IMR-90 (cell line): ENCODE measurements around the gene MAT2A. TPM values are rescaled to one million over a fixed set of nuclear protein-coding genes. Genes with fewer than 3 reads are reported as not detected.

Source experiments
- ATAC-seq: fragments of 200-7000 bp; cut with Tn5 transposase; 2 replicates; pipeline ENCODE4 v1.9.1; 2020; ENCODE audit warnings: low read depth, mild to moderate bottlenecking, moderate library complexity
- BruUV-seq: library from RNA; stranded (reverse); fragments of 400-500 nt; replicated peaks from 2 replicates; lab custom pipeline; 2021; lab: Mats Ljungman, UMichigan
- CTCF ChIA-PET: fragments of 300-600 bp; formaldehyde crosslinking; extraction: SDS; loops from one replicate; lab custom pipeline; 2021; ENCODE audit warnings: antibody characterized with exemption; lab: Yijun Ruan, JAX
- POLR2A ChIA-PET: fragments of 300-600 bp; sonication (Branson Sonifier 250); formaldehyde crosslinking; loops from one replicate; lab custom pipeline; 2022; ENCODE audit warnings: antibody characterized with exemption; ENCODE audit not compliant: unreplicated experiment; lab: Charles Lee
- DNase-seq: peaks from one replicate; pipeline ENCODE4 v3.0.0; 2013
- H2AFZ ChIP-seq: replicated peaks from 2 replicates; pipeline ENCODE3; 2013; ENCODE audit warnings: low read length, mild to moderate bottlenecking; ENCODE audit not compliant: poor library complexity
- H2AK5ac ChIP-seq: 2 replicates; pipeline ENCODE4 v1.6.1; 2013; ENCODE audit warnings: low read depth, low read length, inconsistent platforms
- H2AK9ac ChIP-seq: replicated peaks from 2 replicates; pipeline ENCODE3; 2013; ENCODE audit warnings: mild to moderate bottlenecking, low read depth, low read length, moderate library complexity; ENCODE audit not compliant: poor library complexity
- H2BK120ac ChIP-seq: 2 replicates; pipeline ENCODE4 v1.6.1; 2013; ENCODE audit warnings: low read depth, low read length, inconsistent platforms
- H2BK15ac ChIP-seq: 3 replicates; pipeline ENCODE4 v1.6.1; 2013; ENCODE audit warnings: low read depth, low read length, inconsistent platforms
- H2BK20ac ChIP-seq: 2 replicates; pipeline ENCODE4 v1.6.1; 2013; ENCODE audit warnings: low read depth, mild to moderate bottlenecking, inconsistent platforms, low read length, moderate library complexity
- H2BK5ac ChIP-seq: 2 replicates; pipeline ENCODE4 v1.6.1; 2013; ENCODE audit warnings: mild to moderate bottlenecking, low read depth, low read length, inconsistent platforms; ENCODE audit not compliant: poor library complexity, severe bottlenecking
- H3K14ac ChIP-seq: replicated peaks from 2 replicates; pipeline ENCODE4 v1.6.1; 2013; ENCODE audit warnings: low read depth, low read length, inconsistent platforms
- H3K18ac ChIP-seq: 2 replicates; pipeline ENCODE4 v1.6.1; 2013; ENCODE audit warnings: low read depth, low read length, control low read depth
- H3K23ac ChIP-seq: 2 replicates; pipeline ENCODE4 v1.6.1; 2013; ENCODE audit warnings: low read depth, low read length, inconsistent platforms
- H3K27ac ChIP-seq: 2 replicates; pipeline ENCODE4 v1.5.1; 2013; ENCODE audit warnings: mild to moderate bottlenecking, control low read depth, low read length; ENCODE audit not compliant: insufficient read depth
- H3K27me3 ChIP-seq: 2 replicates; pipeline ENCODE4 v1.6.1; 2013; ENCODE audit warnings: low read length; ENCODE audit not compliant: control insufficient read depth, insufficient read depth
- H3K36me3 ChIP-seq: 2 replicates; pipeline ENCODE4 v1.6.1; 2013; ENCODE audit warnings: low read length, mixed read lengths; ENCODE audit not compliant: control insufficient read depth, insufficient read depth
- H3K4ac ChIP-seq: 2 replicates; pipeline ENCODE4 v1.6.1; 2013; ENCODE audit warnings: low read depth, low read length, inconsistent platforms
- H3K4me1 ChIP-seq: 2 replicates; pipeline ENCODE4 v1.6.1; 2013; ENCODE audit warnings: low read length, mixed read lengths; ENCODE audit not compliant: control insufficient read depth, insufficient read depth
- H3K4me2 ChIP-seq: 2 replicates; pipeline ENCODE4 v1.6.1; 2013; ENCODE audit warnings: low read depth, mild to moderate bottlenecking, control low read depth, low read length, moderate library complexity
- H3K4me3 ChIP-seq: 2 replicates; pipeline ENCODE4 v1.5.1; 2013; ENCODE audit warnings: low read depth, mild to moderate bottlenecking, control low read depth, low read length, moderate library complexity; ENCODE audit not compliant: insufficient read depth
- H3K56ac ChIP-seq: 2 replicates; pipeline ENCODE4 v1.6.1; 2013; ENCODE audit warnings: low read length, inconsistent platforms; ENCODE audit not compliant: insufficient read depth; ENCODE audit errors: extremely low read depth
- H3K79me1 ChIP-seq, 2 experiments: 2 replicates each; pipeline ENCODE4 v1.6.1; 2013; ENCODE audit warnings: low read length in 2 of 2, inconsistent platforms in 1 of 2, low read depth in 1 of 2
- H3K9ac ChIP-seq: 2 replicates; pipeline ENCODE4 v1.6.1; 2013; ENCODE audit warnings: low read depth, low read length, control low read depth
- H3K9me1 ChIP-seq: 2 replicates; pipeline ENCODE4 v1.6.1; 2013; ENCODE audit warnings: low read length, inconsistent platforms; ENCODE audit not compliant: insufficient read depth
- H3K9me3 ChIP-seq: 2 replicates; pipeline ENCODE4 v1.6.1; 2013; ENCODE audit warnings: low read length; ENCODE audit not compliant: control insufficient read depth, insufficient read depth
- H4K20me1 ChIP-seq: 2 replicates; pipeline ENCODE4 v1.6.1; 2013; ENCODE audit warnings: low read length, inconsistent platforms; ENCODE audit not compliant: insufficient read depth
- H4K5ac ChIP-seq: 2 replicates; pipeline ENCODE4 v1.6.1; 2013; ENCODE audit warnings: mild to moderate bottlenecking, low read depth, low read length, control low read depth
- H4K8ac ChIP-seq, 2 experiments: 2 replicates each; pipeline ENCODE4 v1.6.1; 2013; ENCODE audit warnings: low read depth in 2 of 2, low read length in 2 of 2, control low read depth in 1 of 2, inconsistent platforms in 1 of 2
- H4K91ac ChIP-seq: 2 replicates; pipeline ENCODE4 v1.6.1; 2013; ENCODE audit warnings: low read depth, low read length, inconsistent platforms; ENCODE audit not compliant: insufficient read depth
- CEBPB ChIP-seq: IDR thresholded peaks from 2 replicates; pipeline ENCODE4 v1.6.1; 2012; ENCODE audit warnings: low read depth, low read length, improper control_type of control experiment
- CHD1 ChIP-seq: IDR thresholded peaks from 2 replicates; pipeline ENCODE4 v1.6.1; 2012; ENCODE audit warnings: low read depth, low read length, improper control_type of control experiment
- WGBS, 2 experiments: methylation state at CpG; one replicate each; pipeline versions ENCODE4 v1.1.5 to v1.1.7; 2013; ENCODE audit warnings: missing lambda C conversion rate in 2 of 2; ENCODE audit not compliant: insufficient read length in 1 of 2; ENCODE audit errors: extremely low coverage in 2 of 2; 5-methylcytosine and 5-hydroxymethylcytosine counted together
- dilution Hi-C: fragments of 300-500 bp; cut with HindIII; formaldehyde crosslinking; loops from one replicate; pipeline ENCODE4 v1.14.3; 2018; ENCODE audit warnings: low sequenced_read_pairs; ENCODE audit not compliant: unreplicated experiment
- in situ Hi-C: fragments of 300-500 bp; cut with MboI; formaldehyde crosslinking; loops from 3 replicates; pipeline ENCODE4 v1.14.3; 2019; ENCODE audit warnings: low sequenced_read_pairs, inconsistent platforms, mixed read lengths
- intact Hi-C: fragments of 100-400 bp; cut with micrococcal nuclease; formaldehyde crosslinking; loops from 2 replicates; pipeline ENCODE4 v1.10.0; 2022
- polyA plus RNA-seq, 3 experiments: library from polyadenylated mRNA; depleted of rRNA; stranded (reverse); fragments of >200 nt; gene quantifications; 2 replicates each; pipeline ENCODE4 v1.2.3, GENCODE V29; 2012; ENCODE audit warnings: low replicate concordance in 1 of 3
- total RNA-seq: library from RNA; depleted of rRNA; stranded (reverse); fragments of >200 nt; gene quantifications from 2 replicates; pipeline ENCODE4 v1.2.3, GENCODE V29; 2012

MAT2A gene
- total and polyA plus RNA-seq, 2 of the 4 experiments (the other 2 are of a cell fraction): 94.1 to 223 TPM

DNA sequence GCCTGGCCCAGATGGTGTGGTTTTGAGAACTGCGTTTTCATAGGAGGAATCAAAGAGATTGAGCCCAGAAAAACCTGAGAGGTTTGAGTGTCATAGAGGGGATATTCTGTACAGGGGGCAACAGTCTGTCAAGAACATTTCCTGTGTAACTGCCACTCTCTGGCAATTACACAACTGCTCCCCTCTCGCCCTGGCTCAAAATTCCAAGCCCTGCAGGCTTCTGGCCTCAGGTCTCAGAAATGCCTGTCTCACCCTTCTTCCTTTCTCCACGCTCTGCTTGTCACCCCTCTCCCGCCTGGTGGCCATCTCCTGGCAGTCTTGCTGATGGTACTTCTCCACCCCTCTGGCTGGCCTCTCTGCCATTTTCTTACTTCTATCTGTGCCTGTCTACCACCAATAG lies 49.3 kb downstream of the MAT2A start:
- Histone ChIP-seq H4K20me1 (peaks cover 7% of the 10 kb centered on the region; the same call in 1 of the 2 replicates), H4K91ac (no peak overlapping the region), H3K9me3 (no peaks in the 10 kb centered on the region), H3K27me3 (no peaks in the 10 kb centered on the region), H2BK15ac (no peak overlapping the region), H3K56ac (no peak overlapping the region), H3K27ac (no peak overlapping the region), H3K9me1 (peaks cover 40% of the 10 kb centered on the region), H3K9ac (no peak overlapping the region), H3K23ac (no peak overlapping the region), H3K4me3 (no peak overlapping the region), H2BK20ac (peak overlapping the region; percentile 1; the same call in 1 of the 2 replicates), H3K14ac (no peak overlapping the region), H3K79me1 (peaks cover 19 to 74% of the 10 kb centered on the region in 2 experiments), H2AK9ac (no peak overlapping the region), H4K8ac (no peak overlapping the region), H2AK5ac (no peak overlapping the region), H3K4ac (no peak overlapping the region), H3K18ac (no peak overlapping the region), H3K4me2 (no peak overlapping the region), H2AFZ (no peak overlapping the region), H3K4me1 (peaks cover 40% of the 10 kb centered on the region), H4K5ac (no peak overlapping the region), H3K36me3 (no peaks in the 10 kb centered on the region), H2BK120ac (no peak overlapping the region), H2BK5ac (no peak overlapping the region)
- intact Hi-C loops (no loop called here), in situ Hi-C loops (no loop called here), dilution Hi-C loops (no loop called here)
- TF ChIP-seq CEBPB: no peak
- no peak for TF ChIP-seq CHD1
- BruUV-seq: no TSS peak
- DNase-seq: no peak
- ATAC-seq: no peak
- ChIA-PET POLR2A (interaction anchor here (1.2 kb wide), 1 partner anchor 8 kb away, joined by 9 read pairs; the partner anchor contains the start of gene RNF181), CTCF (no interaction called here)
- WGBS, 2 experiments: 75% methylated on average over 4 of the region's 4 CpGs; no CpG with 5 or more reads in 1 of the 2 experiments
